Fibroblast of peridontal ligament (primary cell): Measurements from ENCODE around the gene NCKAP1.
"Not testable (repeated sequence)": the region's sequence is repeated elsewhere in the genome, so short reads cannot be mapped to it uniquely, and the experiment has no call there.

Experiments
- DNase-seq: peaks from one replicate; pipeline ENCODE4 v3.0.0-alpha.2; 2010; ENCODE audit errors: extremely low read depth

Gene NCKAP1

GRCh38 chr2:183000846-183001245 lies 37.4 kb downstream of the NCKAP1 start:
- DNase-seq = no peak

DNA sequence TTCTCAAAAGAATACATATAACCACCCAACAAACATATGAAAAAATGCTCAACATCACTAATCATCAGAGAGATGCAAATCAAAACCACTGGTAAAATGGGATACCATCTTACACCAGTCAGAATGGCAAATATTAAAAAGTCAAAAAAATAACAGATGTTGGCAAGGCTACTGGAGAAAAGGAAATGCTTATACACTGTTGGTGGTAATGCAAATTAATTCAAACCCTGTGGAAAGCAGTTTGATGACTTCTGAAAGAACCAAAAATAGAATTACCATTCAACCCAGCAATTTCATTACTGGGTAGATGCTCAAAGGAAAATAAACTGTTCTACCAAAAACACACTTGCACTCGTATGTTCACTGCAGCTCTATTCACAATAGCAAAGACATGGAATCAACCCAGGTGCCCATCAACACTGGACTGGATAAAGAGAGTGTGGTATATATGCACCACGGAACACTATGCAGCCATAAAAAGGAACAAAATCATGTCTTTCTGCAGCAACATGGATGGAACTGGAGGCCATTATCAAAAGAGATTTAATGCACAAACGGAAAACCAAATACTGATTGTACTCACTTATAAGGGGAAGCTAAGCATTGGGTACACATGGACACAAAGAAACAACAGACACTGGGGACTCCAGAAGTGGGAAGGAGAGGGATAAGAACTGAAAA lies 38.8 kb downstream of the NCKAP1 start:
- no peak for DNase-seq

DNA sequence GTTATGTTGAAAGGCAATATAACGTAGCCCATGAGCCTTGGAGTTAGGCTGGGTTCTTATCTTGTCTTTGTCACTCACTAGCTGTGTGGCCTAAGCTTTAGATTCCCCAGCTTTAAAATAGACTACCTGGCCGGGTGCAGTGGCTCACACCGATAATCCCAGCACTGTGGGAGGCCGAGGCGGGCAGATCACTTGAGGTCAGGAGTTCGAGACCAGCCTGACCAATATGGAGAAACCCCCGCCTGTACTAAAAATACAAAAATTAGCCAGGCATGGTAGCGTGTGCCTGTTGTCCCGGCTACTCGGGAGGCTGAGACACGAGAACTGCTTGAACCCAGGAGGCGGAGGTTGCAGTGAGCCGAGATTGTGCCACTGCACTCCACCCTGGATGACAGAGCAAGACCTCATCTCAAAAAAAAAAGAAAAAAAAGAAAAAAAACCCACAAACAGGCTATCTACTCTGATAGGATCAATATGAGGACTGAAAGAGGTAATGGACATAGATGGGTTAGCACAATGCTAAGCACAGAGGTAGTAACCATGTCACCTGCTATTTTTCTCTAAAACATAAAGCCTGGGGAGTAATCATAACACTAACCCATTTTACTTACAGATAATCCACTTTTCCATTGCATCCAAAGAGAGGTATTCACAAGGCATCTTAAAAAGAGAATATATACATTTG lies 43.9 kb downstream of the NCKAP1 start:
- DNase-seq = no peak

DNA sequence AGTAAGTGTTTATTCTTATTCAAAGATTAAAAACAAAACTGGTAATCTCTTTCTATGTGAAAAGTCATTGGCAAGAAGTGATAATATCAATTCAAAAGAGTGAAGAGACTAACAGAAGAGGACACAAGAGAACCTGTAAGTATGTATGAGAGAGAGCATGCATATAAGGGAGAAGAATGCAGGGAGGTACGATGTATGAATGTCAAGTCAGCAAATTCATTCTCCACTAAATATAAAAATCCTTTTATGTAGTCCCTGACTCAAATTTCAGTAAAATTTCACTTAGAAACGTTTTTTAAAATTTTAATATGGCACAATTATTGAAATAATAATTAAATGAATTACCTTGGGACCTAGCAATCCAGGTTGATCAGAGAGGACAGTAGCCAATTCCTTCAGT lies 55.3 kb downstream of the NCKAP1 start:
- no peak for DNase-seq

DNA sequence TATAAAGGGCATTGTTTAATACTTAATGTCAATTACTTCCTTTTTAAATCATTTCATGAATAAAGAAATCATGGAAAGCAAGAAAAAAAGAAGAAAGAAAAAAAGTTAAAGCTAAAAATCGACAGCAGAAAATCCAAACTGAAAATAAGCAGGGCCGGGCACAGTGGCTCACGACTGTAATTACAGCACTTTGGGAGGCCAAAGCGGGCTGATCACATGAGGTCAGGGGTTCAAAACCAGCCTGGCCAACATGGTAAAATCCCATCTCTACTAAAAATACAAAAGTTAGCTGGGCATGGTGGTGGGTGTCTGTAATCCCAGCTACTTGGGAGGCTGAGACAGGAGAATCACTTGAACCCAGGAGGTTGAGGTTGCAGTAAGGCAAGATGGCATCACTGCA lies 56.8 kb downstream of the NCKAP1 start:
- DNase-seq = not testable (repeated sequence)

DNA sequence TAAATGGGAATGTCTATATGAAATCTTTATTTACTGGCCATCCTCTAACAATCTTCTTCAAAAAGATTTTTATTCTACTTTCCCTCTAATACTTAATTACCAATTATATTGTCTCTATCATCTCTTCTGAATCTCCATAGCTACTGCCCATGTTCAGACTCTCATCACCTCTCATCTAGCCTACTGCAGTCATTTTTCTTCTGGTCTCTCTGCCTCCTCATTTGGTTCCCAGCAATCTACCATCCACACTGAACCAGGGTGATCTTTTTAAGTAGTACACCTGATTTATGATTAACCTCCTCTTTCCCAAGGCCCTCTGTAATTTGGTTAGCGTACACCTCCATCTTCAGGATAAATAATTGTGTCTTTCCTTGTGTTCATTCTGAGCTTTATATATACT lies 57.6 kb downstream of the NCKAP1 start:
- DNase-seq = no peak

GRCh38 chr2:182980115-182980514 lies 58.1 kb downstream of the NCKAP1 start:
- peak; percentile 76 for DNase-seq

DNA sequence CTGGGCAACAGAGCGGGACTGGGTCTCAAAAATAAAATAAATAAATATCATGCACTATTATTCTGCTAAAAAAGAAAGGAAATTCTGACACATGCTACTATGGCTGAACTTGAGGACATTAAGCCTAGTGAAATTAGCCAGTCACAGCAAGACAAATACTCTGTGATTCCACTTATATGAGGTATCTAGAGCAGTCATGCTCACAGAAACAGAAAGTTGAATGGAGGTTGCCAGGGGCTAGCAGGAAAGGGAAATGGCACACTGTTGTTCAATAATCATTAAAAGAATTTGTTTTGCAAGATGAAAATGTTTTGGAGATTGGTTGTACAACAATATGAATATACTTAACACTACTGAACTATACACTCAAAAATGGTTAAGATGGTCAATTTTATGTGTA lies 60.8 kb downstream of the NCKAP1 start:
- no peak for DNase-seq

GRCh38 chr2:182973441-182974352 lies 64.6 kb downstream of the NCKAP1 start:
- no peak for DNase-seq

GRCh38 chr2:182972548-182972942 lies 65.7 kb downstream of the NCKAP1 start:
- no peak for DNase-seq

DNA sequence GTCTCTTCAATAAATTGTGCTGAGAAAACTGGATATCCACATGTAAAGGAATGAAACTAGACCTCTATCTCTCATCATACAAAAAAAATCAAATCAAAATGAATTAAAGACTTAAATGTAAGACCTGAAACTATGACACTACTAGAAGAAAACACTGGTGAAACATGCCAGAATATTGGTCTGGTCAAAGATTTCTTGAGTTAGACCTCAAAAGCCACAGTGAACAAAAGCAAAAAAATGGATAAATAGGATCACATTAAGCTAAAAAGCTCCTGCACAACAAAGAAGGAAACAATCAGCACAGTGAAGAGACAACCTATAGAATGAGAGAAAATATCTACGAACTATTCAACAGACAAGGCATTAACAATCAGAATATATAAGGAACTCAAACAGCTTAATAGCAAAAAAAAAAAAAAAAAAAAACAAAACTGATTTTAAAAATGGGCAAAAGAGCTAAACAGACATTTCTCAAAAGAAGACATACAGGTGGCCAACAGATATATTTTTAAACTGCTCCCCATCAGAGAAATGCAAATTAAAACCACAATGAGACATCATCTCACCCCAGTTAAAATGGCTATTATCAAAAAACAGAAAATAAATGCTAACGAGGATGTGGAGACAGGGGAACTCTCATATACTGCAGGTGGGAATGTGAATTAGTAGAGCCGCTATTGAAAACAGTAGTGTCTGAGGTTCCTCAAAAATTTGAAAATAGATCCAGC lies 66.3 kb downstream of the NCKAP1 start:
- no peak for DNase-seq

GRCh38 chr2:182970486-182970885 lies 67.8 kb downstream of the NCKAP1 start:
- no peak for DNase-seq

- no peak for DNase-seq
These were observed 69.8 kb downstream of the NCKAP1 start for GRCh38 chr2:182968493-182968892.

DNA sequence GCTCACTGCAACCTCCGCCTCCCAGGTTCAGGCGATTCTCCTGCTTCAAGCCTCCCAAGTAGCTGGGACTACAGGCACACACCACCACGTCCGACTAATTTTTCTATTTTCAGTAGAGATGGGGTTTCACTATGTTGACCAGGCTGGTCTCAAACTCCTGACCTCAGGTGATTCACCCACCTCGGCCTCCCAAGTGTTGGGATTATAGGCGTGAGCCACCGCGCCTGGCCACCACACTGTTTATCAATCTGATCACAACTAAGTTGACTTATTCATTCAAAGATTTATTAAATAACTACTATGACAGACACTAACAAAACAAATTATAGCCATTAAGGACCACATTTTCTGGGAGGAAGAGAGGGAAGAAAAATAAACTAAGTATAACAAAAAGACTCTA lies 71.9 kb downstream of the NCKAP1 start:
- not testable (repeated sequence) for DNase-seq

DNA sequence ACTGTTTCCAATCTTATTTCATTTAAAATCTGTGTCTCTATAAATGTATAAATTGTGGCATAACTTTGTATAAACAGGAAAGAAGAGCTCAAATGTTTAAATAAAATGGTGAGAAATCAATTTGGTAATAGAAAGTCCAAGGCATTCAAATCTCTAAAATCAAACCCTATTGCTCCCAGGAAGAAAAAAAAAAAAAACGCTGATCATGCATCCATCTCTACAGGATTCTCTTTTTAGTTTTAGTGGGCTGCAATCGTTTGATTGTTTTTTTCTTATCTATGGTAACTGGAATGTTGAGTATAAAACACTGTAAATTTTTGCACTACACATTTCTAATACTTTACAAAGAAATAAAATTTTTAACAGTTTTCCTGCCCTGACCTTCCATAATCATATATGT lies 75.6 kb downstream of the NCKAP1 start:
- no peak for DNase-seq

DNA sequence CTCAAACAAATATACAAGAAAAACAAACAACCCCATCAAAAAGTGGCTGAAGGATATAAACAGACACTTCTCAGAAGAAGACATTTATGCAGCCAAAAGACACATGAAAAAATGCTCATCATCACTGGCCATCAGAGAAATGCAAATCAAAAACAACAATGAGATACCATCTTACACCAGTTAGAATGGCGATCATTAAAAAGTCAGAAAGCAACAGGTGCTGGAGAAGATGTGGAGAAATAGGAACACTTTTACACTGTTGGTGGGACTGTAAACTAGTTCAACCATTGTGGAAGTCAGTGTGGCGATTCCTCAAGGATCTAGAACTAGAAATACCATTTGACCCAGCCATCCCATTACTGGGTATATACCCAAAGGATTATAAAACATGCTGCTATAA lies 77.4 kb downstream of the NCKAP1 start:
- not testable (repeated sequence) for DNase-seq

- DNase-seq = no peak
These were observed 83.5 kb downstream of the NCKAP1 start for GRCh38 chr2:182954789-182955188.

GRCh38 chr2:182952741-182953450 lies 85.4 kb downstream of the NCKAP1 start:
- DNase-seq = peak; percentile 28

GRCh38 chr2:182951948-182952663 lies 86.2 kb downstream of the NCKAP1 start:
- DNase-seq = peak; percentile 53

DNA sequence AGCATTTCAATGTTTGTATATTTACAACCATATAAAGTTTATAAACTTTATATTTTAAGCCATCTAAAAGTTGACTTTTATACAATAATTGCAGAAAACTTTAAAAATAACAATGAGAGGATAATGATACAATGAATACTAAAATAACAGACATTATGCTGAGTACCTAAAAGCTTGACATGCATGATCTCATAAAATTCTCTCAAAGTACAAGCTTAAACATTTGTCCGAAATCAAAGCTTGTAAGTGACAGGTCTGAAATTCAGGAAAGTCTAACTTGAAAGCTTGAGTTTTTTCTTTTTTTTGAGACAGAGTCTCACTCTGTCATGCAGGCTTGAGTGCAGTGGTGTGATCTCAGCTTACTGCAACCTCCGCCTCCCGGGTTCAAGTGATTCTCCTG lies 87.7 kb downstream of the NCKAP1 start:
- no peak for DNase-seq
